HG03103 (cell line): Measurements from ENCODE around the gene CNOT1.
"Not testable (repeated sequence)": the region's sequence is repeated elsewhere in the genome, so short reads cannot be mapped to it uniquely, and the experiment has no call there.

ENCODE experiments used
- ATAC-seq: cut with Tn5 transposase; IDR thresholded peaks from one replicate; pipeline ENCODE4 v1.9.1; 2021; ENCODE audit warnings: low read depth; ENCODE audit not compliant: unreplicated experiment

CNOT1 gene

DNA sequence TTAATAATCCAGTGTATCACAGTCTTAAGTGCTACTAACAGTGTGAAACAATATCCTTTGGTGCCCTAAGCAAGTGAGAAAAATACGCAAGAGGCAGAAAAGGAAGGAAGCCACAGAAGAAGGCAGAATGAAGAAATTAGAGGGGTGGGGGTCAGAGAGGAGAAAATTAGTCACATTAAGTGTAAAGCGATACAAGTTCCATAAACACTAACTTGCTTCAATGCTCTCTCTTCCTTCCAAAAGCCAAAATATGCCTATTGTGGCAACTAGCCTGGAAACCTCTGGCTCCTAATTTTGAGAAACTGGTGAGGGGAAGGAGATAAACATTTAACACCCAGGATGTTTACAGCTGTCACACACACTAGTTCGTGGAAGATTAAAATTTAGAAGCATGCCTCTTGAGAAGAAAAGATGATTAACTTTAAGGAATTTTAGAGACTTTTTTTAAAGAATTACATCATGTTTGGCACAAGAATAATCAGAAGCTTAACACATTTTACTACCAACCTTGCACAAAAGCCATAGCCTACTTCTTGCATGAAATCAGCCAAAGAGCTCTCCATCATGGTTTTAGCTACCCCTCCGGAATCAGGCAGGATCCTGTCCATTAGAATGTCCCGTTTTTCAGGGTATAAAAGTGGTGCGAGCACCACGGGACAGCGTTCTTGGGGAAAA, 44.7 kb downstream of the CNOT1 start:
- ATAC-seq: no peak

DNA sequence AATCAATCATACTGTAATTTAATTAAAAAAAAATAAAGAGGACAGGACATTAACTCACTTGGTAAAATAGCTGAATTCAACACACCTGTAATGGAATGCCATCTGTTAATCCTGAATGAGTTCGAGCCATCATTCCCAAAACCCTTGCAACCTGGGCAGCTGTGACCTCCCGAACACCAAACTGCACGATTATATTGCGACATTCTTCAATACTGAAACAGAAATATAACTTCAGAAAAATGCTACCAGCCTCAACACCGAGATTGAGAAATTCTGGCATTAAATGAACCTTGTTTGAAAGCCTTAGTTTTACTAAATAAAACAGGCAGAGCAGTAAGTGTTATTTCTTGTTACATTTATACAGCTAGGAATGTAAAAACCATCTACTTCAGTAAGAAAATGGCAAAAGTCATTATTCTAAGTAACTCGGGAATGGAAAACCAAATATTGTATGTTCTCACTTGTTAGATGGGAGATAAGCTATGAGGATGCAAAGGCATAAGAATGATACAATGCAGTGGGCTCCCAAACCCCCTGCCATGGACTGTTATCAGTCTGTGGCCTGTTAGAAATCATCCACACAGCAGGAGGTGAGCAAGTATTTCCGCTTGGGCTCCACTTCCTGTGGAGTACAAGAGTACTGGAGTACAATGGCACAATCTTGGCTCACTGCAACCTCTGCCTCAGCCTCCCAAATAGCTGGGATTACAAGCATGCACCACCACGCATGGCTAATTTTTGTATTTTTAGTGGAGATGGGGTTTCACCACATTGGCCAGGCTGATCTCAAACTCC, 46.5 kb downstream of the CNOT1 start:
- no peak for ATAC-seq

DNA sequence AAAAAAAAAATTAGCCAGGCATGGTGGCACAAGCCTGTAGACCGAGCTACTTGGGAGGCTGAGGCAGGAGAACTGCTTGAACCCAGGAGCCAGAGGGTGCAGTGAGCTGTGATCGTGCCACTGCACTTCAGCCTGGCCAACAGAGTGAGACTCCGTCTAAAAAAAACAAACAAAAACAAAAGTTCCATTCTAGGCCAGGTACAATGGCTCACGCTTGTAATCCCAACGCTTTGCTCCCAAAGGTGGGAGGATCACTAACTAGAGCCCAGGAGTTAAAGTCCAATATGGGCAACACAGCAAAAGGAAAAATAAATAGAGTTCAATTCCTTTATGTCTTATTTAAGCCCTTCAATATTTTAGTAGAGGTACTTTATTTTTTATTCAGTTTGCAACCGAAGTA, 47.5 kb downstream of the CNOT1 start:
- no peak for ATAC-seq

DNA sequence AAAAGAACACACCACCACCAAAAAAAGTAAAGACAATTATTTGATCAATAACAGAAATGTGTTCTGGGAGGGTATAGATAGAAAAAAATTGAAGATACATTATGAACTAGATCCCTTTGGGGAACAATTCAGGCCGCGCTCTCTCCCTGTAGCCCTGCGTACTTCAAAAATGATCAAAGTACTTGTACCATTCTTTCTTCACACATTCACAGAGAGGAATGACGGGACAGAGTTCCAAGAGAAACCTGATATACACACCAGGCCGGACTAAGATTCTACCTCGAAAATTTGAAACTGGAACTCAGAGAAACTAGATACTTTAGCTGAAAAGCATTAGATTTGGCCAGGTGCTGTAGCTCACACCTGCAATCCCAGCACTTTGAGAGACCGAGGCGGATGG, 50.0 kb downstream of the CNOT1 start:
- ATAC-seq: no peak

DNA sequence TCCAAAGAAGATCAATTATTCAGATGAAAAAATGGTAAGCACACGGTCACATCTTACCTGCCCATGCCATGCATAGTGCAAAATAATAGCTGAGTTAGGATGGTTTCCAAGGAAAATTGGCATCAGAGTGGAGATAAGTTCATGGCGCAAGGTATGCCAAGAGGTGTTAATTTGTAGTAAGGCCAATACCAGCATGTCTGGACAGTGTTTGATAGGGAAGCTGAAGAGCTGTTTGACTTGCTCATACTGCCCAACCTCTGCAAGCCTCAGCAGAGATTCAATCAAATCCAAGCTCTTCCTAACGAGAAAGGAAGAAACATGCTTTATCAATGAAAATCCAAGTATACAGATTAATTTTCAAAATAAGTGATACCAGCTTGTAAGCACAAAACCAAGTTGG, 51.0 kb downstream of the CNOT1 start:
- ATAC-seq: no peak

DNA sequence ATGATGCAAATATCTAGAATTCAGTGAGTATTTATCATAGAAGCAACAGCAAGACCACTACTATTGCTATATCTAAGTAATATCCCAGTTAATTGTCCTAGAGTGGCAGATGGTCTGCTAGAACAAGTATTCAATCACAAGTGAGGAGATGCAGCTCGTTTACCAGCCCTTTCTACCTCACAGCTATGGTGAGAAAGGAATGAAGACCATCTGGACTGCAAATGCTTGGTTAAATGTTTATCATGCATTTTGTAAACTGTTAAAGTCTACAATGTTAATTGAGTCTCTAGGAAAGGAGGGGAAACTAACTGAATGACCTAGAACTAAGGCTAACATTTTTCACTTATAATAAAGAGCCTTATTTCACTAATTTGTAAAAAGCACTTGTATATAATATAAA, 52.5 kb downstream of the CNOT1 start:
- no peak for ATAC-seq

DNA sequence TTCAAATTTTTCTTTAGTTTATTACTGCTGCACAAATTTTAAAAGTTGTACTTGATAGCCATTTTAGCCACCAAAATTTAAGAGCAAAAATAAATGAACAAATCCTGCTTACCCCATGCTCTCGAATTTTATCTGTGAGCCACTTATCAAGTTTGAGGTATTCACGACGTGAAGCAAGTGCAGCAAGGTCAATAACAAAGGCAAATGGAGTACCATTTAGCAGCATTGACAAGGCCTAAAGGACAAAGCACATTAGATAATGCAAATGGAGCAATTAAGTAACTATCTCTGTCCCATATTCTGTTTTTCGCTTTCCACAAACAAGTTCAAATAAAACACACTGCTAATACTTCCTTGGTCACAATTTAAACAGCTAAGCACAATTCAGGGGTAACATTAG, 54.7 kb downstream of the CNOT1 start:
- no peak for ATAC-seq

DNA sequence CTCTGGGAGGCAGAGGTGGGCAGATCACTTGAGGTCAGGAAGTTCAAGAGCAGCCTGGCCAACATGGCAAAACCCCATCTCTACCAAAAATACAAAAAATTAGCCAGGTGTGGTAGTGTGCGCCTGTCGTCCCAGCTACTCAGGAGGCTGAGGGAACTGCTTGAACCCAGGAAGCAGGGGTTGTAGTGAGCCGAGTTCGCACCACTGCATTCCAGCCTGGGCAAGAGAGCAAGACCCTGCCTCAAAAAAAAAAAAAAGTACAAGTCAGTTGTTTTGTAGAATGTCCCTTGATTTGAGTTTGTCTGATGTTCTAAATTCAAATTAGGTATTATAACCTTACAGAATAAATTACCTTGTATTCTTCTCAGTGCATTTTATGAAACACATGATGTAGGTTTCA, 63.9 kb downstream of the CNOT1 start:
- not testable (repeated sequence) for ATAC-seq

DNA sequence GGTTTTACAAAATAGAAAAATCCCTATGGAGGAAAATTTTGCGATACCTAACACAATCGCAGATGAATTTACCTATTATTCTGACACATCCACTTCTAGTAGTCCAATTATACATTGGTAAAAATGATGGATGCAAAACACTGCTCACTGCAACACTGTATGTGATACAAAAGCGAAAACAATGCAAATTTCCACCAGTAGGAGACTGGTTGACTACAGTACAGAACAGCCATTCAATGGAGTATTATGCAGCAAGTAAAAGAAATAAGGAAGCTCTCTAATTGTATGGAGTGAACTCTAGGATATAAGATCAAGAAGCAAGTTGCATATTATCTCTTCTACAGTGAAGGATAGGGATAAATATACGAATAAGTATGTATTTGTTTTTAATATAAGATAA, 65.9 kb downstream of the CNOT1 start:
- ATAC-seq: no peak

DNA sequence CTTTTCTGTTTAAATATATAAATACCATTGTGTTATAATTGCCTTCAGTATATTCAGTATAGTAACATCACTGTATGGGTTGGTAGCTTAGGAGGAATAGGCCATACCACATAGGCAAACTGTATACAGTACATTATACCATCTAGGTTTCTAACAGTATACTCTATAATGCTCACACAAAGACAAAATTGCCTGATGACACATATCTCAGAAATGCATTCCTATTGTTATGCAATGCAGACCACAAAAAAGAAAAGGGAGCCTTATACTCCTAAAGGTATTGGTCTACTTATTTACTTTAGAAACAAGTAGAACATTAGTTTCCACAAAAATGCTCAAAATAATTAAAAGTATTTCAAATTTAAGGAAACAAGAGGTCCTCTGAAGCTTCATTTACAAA, 66.4 kb downstream of the CNOT1 start:
- ATAC-seq: no peak

DNA sequence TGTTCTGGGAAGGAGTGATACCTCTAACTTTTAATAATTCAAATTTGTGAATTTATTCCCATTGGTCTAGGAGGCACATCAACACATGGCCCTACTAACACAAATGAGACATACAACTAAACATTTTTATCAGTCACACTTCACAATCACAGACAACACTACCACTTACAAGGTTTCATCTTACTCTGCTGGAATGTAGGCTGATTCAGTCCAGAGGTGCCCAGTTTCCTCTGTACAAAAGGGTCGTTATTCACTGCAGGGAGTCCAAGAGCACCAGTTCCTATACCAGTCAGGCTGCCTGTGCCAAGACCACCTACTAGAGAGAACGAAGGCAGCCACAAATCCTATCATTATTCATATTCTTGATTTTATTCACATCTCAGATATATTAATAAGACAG, 72.9 kb downstream of the CNOT1 start:
- no peak for ATAC-seq

DNA sequence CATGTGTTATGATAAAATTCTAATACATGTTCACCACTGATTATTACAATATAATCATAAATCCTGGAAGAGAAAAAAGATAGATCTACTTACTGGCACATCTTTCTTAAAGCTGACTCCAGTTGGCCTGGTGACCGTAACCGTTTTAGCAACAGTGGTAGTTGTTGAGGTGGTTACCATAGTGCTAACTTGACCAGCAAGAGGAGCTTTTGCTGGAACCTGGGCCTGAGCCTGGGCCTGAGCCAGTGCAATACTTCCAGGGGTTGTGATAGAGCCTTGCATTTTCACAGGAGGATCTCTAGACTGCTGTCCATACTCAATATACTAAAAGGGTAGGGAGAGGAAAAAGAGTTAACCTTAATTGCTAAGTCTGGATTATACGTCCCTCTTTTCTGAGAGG, 78.1 kb downstream of the CNOT1 start:
- no peak for ATAC-seq

DNA sequence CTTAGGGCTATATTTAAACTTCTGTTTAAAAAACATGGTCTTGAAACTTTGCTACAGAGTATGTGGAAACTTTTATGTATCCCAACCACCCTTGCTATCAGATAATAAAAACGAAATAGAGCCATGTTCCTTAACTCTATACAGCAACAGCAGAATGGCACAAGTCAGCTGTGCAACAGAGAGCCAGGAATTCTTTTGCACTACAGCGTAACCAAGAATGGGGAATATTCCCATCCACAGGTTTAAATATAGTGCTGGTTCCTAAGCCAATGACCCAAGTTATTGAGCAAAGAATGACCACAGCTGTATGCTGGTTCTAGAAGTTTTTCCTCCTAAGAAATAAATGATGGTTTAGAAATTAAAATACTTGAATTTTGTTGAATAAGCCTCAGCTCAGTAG, 81.2 kb downstream of the CNOT1 start:
- ATAC-seq: no peak

DNA sequence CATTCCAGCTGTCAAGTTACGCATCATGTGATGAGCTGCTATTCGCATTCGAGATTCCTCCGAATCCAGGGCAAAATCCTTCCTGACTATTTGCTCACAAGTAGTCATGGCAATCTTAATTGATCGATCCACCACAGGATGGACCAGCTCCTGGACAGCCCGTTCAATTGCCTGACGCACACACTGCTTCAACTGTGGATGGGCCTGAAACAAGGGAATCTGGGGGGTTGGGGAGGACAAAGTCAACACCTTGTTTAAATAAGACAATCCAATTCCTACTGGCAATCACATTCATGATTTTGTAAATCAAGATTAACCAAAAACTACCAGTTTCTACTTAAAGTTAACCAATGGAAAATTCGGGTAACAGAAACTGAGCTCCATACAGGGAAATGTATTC, 85.9 kb downstream of the CNOT1 start:
- no peak for ATAC-seq

DNA sequence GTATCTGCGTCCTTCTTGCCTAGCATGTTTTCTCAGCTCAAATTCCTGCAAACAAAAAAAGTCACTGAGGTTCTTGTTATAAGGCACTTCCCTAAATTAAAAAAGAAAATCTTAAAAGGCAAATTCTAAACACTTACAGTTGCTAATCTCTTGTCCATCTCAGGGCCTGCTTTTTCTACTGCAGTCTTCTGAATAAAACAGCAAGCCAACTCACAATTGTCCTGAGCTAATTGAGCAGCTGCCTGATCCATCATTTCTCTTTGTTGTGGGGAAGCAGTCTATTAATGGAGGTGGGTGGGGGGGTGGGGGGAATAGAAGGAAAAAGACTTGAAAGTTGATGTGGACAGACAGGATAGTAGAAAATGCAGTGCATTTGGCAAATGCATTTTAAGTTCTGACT, 87.3 kb downstream of the CNOT1 start:
- ATAC-seq: no peak

DNA sequence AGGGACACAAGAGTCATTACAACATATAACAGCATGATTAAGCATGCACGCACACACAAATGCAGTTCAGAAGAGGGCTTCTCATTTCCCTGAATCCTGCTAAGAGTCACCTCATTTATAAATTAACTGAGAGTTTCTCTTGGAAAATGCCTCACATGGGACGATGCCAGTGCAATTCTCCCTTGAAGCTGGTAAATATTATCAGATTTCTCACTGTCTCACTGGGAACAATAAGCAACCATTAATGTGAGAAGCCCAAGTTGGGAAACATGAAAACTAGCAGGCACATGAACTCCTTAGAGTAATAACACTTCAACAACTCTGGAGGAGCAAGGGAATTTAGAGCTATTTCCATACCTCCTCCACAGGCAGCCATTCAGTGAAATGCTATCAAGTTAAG, 87.9 kb downstream of the CNOT1 start:
- no peak for ATAC-seq

DNA sequence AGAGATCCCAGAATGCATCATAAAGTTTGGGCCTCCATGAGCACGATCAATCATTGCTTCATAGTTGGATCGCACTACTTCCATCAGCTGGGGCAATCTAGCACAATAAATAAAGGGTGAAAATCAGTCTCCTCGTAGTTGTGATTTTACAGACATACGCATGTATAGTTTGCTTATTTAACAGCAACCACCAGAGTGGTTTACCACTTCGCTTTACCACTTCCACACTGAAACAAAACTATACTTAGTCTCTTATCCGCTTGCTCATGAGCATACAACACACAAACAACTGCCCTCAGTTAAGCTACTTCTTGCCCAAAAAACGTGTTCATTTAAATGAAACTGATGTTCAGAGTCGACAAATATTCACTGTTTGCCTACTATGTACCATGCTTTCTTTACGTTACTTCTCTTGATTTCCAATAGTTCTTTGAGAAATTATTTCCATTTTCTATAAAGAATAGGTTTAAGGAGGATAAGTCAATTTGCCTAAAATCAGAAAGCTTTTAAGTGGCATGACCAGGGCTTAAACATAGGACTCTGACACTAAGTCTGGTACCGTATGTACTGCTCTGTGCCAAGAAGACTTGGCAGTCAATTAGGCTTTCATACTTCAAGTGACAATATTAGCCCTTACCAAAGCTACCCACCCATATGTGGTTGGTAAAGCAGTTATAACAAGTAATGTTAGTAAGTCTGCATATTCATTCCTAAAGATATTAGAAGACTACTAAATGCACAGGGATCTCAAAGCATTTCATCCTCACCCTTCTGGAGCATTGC, 92.3 kb downstream of the CNOT1 start:
- ATAC-seq: no peak

DNA sequence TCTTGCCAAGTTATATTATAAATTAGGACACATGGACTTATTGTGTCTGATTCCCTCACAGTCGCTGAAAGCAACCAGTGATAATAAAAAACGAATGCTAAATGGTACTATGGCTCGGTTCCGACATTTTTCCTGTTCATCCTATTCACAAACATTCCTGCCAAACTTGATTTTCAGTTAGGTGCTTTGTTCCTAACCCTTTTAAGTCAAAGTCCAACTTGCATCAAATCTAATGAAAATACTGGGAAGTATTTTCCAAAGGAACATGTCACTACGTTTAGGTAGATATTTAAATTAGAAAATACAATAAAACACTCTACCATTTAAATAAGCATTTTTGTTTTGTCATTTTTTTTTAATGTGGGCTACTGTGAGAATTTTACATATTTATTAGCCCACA, 93.3 kb downstream of the CNOT1 start:
- no peak for ATAC-seq

DNA sequence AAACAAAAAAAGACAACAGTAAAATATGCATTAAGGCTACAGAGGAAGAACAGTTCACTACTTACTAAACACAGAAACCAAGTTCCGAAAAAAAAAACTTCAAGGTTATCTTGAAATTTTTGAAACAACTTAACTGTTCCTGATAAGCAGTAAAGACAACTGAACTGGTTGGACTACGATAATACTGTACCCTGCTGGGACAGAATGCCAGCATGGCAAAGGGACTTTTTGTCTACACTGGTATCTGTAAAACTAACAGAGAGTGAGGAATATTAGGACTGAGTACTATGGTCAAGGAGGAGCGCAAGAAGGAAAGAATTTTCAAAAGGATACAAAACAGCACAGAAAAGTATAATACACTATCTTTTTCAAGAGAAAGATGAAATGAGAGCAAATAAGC, 94.5 kb downstream of the CNOT1 start:
- ATAC-seq: no peak

DNA sequence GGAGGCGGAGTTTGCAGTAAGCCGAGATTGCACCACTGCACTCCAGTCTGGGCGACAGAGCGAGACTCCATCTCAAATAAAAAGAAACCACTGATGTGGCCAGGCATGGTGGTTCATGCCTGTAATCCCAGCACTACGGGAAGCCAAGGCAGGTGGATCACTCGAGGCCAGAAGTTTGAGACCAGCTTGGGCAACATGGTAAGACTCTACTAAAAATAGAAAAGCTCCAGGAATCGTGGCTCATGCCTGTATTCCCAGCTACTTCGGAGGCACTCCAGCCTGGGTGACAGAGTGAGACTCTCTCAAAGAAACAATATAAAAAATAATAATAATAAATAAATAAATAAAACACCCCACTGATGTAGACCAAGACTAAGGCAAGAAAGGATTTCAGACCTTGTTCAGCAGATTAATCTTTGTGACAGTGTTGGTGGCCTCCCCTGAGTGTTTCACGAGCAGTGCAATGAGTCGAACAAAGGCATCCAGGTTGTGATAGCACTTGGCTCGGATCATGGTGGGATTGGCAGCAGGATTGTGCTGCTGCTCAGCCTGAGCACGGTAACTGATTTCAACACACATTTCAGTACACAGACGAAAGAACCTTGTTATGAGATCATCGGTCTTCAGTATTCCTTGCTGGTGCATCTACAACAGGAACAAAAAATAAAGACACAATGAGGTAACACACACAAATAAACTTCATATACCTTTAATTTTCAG, 95.7 kb downstream of the CNOT1 start:
- no peak for ATAC-seq

DNA sequence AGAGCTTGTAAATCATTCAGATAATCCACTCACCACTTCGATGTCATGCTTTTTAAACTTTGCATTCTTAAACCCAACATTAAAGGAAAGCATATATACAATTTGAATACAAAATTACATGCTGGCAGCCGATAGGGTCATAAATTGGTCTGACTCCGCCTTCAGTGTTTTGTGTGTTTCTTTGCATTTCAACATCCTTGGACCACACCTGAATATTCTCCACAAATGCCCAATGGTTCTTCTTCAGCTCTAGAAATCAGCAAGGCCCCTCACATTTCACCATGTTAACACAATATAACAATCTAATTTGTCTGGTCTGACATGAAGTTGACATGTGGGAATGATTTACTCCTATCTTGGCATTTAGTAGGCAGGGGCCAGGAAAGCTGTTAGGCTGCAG, 97.2 kb downstream of the CNOT1 start:
- no peak for ATAC-seq
